NOMO-1 (cell line): ENCODE data around the gene MKNK2.
"Not testable (repeated sequence)": the region's sequence is repeated elsewhere in the genome, so short reads cannot be mapped to it uniquely, and the experiment has no call there.

Experiments used
- DNase-seq, 2 experiments: peaks; one replicate each; lab custom pipeline; 2025; ENCODE audit not compliant: unreplicated experiment in 2 of 2; lab: John Stamatoyannopoulos, UW

Gene MKNK2

GRCh38 chr19:2050991-2051772 lies at the start of gene MKNK2:
Gene MKNK2 (minus strand): TSS chr19:2051244. CDS start chr19:2050851, 393 bp downstream.
- DNase-seq: peak; percentile 66 to 87

GRCh38 chr19:2100719-2101061 lies 49.6 kb upstream of the MKNK2 start:
- no peak for DNase-seq

- DNase-seq: no peak
These were observed 49.1 kb upstream of the MKNK2 start for GRCh38 chr19:2099937-2100718.

GRCh38 chr19:2099054-2099501 lies 48.0 kb upstream of the MKNK2 start:
- DNase-seq: no peak

- DNase-seq: no peak
These were observed 46.9 kb upstream of the MKNK2 start for GRCh38 chr19:2097886-2098327.

GRCh38 chr19:2097203-2097885 lies 46.3 kb upstream of the MKNK2 start:
- no peak for DNase-seq

- peak; percentile 98 for DNase-seq
These were observed 45.6 kb upstream of the MKNK2 start, which contains the start of gene IZUMO4 for GRCh38 chr19:2096480-2097202. Gene IZUMO4 (plus strand): TSS chr19:2096915. CDS start chr19:2096946, 31 bp downstream.

- peak; percentile 87 to 94 for DNase-seq
These were observed 45.0 kb upstream of the MKNK2 start, which contains the start of gene MOB3A for GRCh38 chr19:2096034-2096479. Gene MOB3A (minus strand): TSS chr19:2096326. CDS start chr19:2078560, 17,766 bp downstream.

- DNase-seq: not testable (repeated sequence)
These were observed 41.0 kb upstream of the MKNK2 start for GRCh38 chr19:2091926-2092525.

GRCh38 chr19:2089727-2090053 lies 38.6 kb upstream of the MKNK2 start:
- no peak for DNase-seq

GRCh38 chr19:2089001-2089711 lies 38.1 kb upstream of the MKNK2 start:
- DNase-seq: no peak

GRCh38 chr19:2087621-2088100 lies 36.6 kb upstream of the MKNK2 start:
- DNase-seq: peak; percentile 66 to 76

GRCh38 chr19:2086695-2087620 lies 35.9 kb upstream of the MKNK2 start:
- peak in 1 of 2 experiments; percentile 35 for DNase-seq

- DNase-seq: peak; percentile 96 to 98
These were observed 34.1 kb upstream of the MKNK2 start for GRCh38 chr19:2084993-2085720.

GRCh38 chr19:2083174-2083854 lies 32.3 kb upstream of the MKNK2 start:
- peak; percentile 44 to 58 for DNase-seq

- DNase-seq: peak; percentile 80 to 82
These were observed 31.1 kb upstream of the MKNK2 start for GRCh38 chr19:2081873-2082810.
